ENCODE results near the gene NFIX.

The NFIX gene

GRCh38 chr19:13010038-13010991 lies 15.0 kb downstream of the NFIX start:
- DNase-seq, result no peak

- no peak for DNase-seq
Measured at GRCh38 chr19:13010992-13011652, 15.8 kb downstream of the NFIX start.

GRCh38 chr19:13011653-13012389 lies 16.5 kb downstream of the NFIX start:
- DNase-seq, result no peak

GRCh38 chr19:13012390-13012689 lies 17.1 kb downstream of the NFIX start:
- DNase-seq, result no peak

- peak; percentile 33 for DNase-seq
Measured at GRCh38 chr19:13012690-13013608, 17.7 kb downstream of the NFIX start.

- no peak for DNase-seq
Measured at GRCh38 chr19:13013649-13014048, 18.4 kb downstream of the NFIX start.

- DNase-seq, result no peak
Measured at GRCh38 chr19:13014101-13014920, 19.0 kb downstream of the NFIX start.

GRCh38 chr19:13014921-13015280 lies 19.6 kb downstream of the NFIX start:
- no peak for DNase-seq

- DNase-seq, result no peak
Measured at GRCh38 chr19:13015361-13016223, 20.3 kb downstream of the NFIX start.

GRCh38 chr19:13016245-13016627 lies 21.0 kb downstream of the NFIX start:
- DNase-seq, result no peak

- no peak for DNase-seq
Measured at GRCh38 chr19:13016628-13017305, 21.5 kb downstream of the NFIX start.

GRCh38 chr19:13017306-13018034 lies 22.2 kb downstream of the NFIX start:
- DNase-seq, result no peak

GRCh38 chr19:13018035-13018914 lies 23.0 kb downstream of the NFIX start:
- no peak for DNase-seq

GRCh38 chr19:13019332-13019731 lies 24.1 kb downstream of the NFIX start:
- no peak for DNase-seq

GRCh38 chr19:13020002-13020414 lies 24.7 kb downstream of the NFIX start:
- DNase-seq, result no peak

- DNase-seq, result no peak
Measured at GRCh38 chr19:13022111-13022858, 27.0 kb downstream of the NFIX start.

GRCh38 chr19:13022859-13023636 lies 27.8 kb downstream of the NFIX start:
- DNase-seq, result no peak
